Thyroid gland (tissue), 4 donors: Measurements from ENCODE around the gene ANAPC16. TPM values are rescaled to one million over a fixed set of nuclear protein-coding genes. Genes with fewer than 3 reads are reported as not detected.
A peak's percentile ranks its signal among the peaks of the same experiment; 100 is the strongest.
"Not testable (repeated sequence)": the region's sequence is repeated elsewhere in the genome, so short reads cannot be mapped to it uniquely, and the experiment has no call there.

ENCODE experiments used
- DNase-seq, 2 donors: peaks; one replicate each; pipeline ENCODE4 v3.0.0-alpha.2; 2019
- H3K27ac ChIP-seq, 3 donors: fragments of 200-600 bp; sonication (generic); 1 replicate in 2 of 3; 2 replicates in 1 of 3; pipeline ENCODE4 v1.5.1; 2016 to 2019; ENCODE audit warnings: mild to moderate bottlenecking in 1 of 3, moderate library complexity in 1 of 3
- H3K27me3 ChIP-seq: fragments of 200-600 bp; sonication (generic); one replicate; pipeline ENCODE4 v1.5.1; 2019
- H3K36me3 ChIP-seq, 2 donors: fragments of 200-600 bp; sonication (generic); one replicate each; pipeline ENCODE4 v1.5.1; 2016 to 2019
- H3K4me1 ChIP-seq, 2 donors: fragments of 200-600 bp; sonication (generic); one replicate each; pipeline ENCODE4 v1.5.1; 2017 to 2019
- H3K4me3 ChIP-seq, 3 donors: fragments of 200-600 bp; sonication (generic); replicated peaks in 1 of 3; 1 replicate in 2 of 3; 2 replicates in 1 of 3; pipeline ENCODE4 v1.5.1; 2016; ENCODE audit warnings: mild to moderate bottlenecking in 1 of 3
- H3K9me3 ChIP-seq: fragments of 200-600 bp; sonication (generic); one replicate; pipeline ENCODE4 v1.5.1; 2017
- CTCF ChIP-seq, 6 experiments: fragments of 200-600 bp in 3 of 6; fragments of 450-650 bp in 3 of 6; sonication (generic) in 3 of 6; IDR thresholded peaks; one replicate each; pipeline ENCODE4 v1.5.1; 2016 to 2019; ENCODE audit warnings: antibody characterized with exemption in 6 of 6, mild to moderate bottlenecking in 2 of 6, inconsistent platforms in 1 of 6, moderate library complexity in 1 of 6
- POLR2A ChIP-seq, 2 donors: fragments of 450-650 bp; IDR thresholded peaks; one replicate each; pipeline ENCODE4 v1.6.1; 2017; ENCODE audit warnings: antibody characterized with exemption in 2 of 2, mild to moderate bottlenecking in 2 of 2, moderate library complexity in 1 of 2
- WGBS, 2 donors: methylation state at CpG; one replicate each; pipeline ENCODE4 v1.1.5; 2017; 5-methylcytosine and 5-hydroxymethylcytosine counted together
- intact Hi-C: fragments of 100-400 bp; cut with DNase I; formaldehyde crosslinking; loops from one replicate; pipeline ENCODE4 v1.15.1; 2023
- total RNA-seq, 4 donors: library from RNA; depleted of rRNA; stranded (reverse); fragments of >200 nt; gene quantifications; one replicate each; pipeline ENCODE4 v1.2.3, GENCODE V29; 2016

The ANAPC16 gene
- total RNA-seq, 4 donors from 2014 or later, result 100 to 214 (median 129) TPM

GRCh38 chr10:72243822-72244437 is 28.1 kb downstream of the ANAPC16 start:
- 56 to 58% methylated on average over 11 of the region's 11 CpGs for WGBS, 2 donors
- Histone ChIP-seq H3K36me3 (no peaks in the 10 kb centered on the region), H3K9me3 (no peaks in the 10 kb centered on the region), H3K27me3 (no peaks in the 10 kb centered on the region), H3K4me1 (peaks cover 57 to 70% of the 10 kb centered on the region in 2 donors), H3K27ac (peak overlapping the region; percentile 71 to 80 (median 73)), H3K4me3 (no peak overlapping the region)
- intact Hi-C loops, result no loop called here
- peak; percentile 63 to 66 for DNase-seq
- no peak for TF ChIP-seq POLR2A (IDR thresholded peaks at IDR 0.05)
- TF ChIP-seq CTCF (IDR thresholded peaks at IDR 0.05), result peak in 4 of 6 experiments; percentile 0 to 49 (median 30)

DNA sequence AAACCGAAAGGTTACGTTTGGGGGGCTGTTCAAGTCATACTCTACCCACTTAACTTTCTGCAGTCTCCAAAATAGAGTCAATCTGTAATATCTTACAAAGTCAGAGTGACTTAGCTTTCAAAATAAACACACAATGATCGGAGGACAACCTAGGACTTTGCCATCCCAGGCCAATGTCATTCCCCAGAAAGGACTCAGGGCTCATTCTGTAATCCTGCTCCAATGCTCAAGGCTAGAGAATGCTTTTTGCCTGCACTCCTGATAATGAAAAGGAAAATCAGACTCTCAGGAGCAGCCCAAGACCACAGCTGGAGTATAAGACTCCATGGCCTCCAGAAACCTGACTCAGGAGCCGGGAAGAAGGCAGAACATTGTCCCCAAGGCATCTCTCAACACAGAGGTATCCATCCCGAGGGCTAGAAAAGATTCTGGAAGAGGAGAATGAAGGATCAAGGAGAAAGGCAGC is 28.8 kb downstream of the ANAPC16 start:
- H3K4me1 ChIP-seq, result peaks cover 64 to 77% of the 10 kb centered on the region in 2 donors
- intact Hi-C loops, result no loop called here

GRCh38 chr10:72245949-72246525 is 30.2 kb downstream of the ANAPC16 start:
- Histone ChIP-seq H3K9me3 (no peaks in the 10 kb centered on the region), H3K4me3 (no peak overlapping the region), H3K27ac (peak overlapping the region in 2 of 3 donors; percentile 25 to 88), H3K27me3 (no peaks in the 10 kb centered on the region), H3K4me1 (peaks cover 67 to 91% of the 10 kb centered on the region in 2 donors), H3K36me3 (no peaks in the 10 kb centered on the region)
- intact Hi-C loops, result no loop called here
- no peak for DNase-seq
- 0 to 5% methylated on average over 3 of the region's 3 CpGs for WGBS, 2 donors
- TF ChIP-seq POLR2A (IDR thresholded peaks at IDR 0.05), result no peak
- no peak for TF ChIP-seq CTCF (IDR thresholded peaks at IDR 0.05)

More for the DNA sequence above, 28.8 kb downstream of the ANAPC16 start:
- WGBS, 2 donors, result 66 to 75% methylated on average over 5 of the region's 5 CpGs
- TF ChIP-seq CTCF (IDR thresholded peaks at IDR 0.05), result no peak
- TF ChIP-seq POLR2A (IDR thresholded peaks at IDR 0.05), result no peak
- Histone ChIP-seq H3K4me3 (no peak overlapping the region), H3K36me3 (no peaks in the 10 kb centered on the region), H3K27ac (peak overlapping the region; percentile 71 to 80 (median 73)), H3K9me3 (no peaks in the 10 kb centered on the region), H3K27me3 (no peaks in the 10 kb centered on the region)
- no peak for DNase-seq

DNA sequence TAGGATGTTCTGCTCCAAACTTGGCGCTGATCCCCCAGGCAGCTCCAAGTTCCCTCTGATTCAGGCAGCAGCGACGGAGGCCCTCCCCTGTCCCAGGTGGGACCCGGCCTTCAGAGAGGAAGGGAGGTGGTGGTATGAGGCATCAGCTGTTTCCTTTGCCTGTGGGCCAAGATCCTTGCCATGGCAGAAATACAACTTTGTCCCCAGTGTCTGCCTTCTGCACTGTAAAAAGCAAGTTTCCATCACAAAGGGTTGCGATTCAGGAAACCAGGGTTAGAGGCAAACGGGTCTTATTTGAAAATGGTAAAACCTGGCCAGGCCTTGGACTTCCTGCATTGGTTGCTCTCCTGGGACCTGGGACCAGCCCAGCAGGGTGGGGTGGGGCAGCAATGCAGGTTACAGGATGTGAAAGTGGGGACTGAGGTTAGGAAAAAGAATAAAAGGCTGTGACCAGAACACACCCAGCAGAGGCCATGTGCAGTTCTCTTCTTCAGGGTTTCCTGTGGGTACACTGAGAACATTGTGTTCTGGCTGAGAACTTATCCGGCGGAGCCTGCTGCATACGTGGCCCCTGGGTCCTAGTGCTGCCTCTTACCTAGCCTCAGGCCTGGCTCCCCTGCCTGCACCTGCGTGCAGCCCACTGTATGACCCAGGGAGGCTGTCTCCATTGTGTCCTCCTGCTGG is 32.8 kb downstream of the ANAPC16 start:
- peak in 2 of 6 experiments; percentile 2 to 15 for TF ChIP-seq CTCF (IDR thresholded peaks at IDR 0.05)
- TF ChIP-seq POLR2A (IDR thresholded peaks at IDR 0.05), result peak in 1 of 2 donors; percentile 74
- Histone ChIP-seq H3K4me1 (peaks cover 64 to 93% of the 10 kb centered on the region in 2 donors), H3K9me3 (no peaks in the 10 kb centered on the region), H3K36me3 (no peaks in the 10 kb centered on the region), H3K27me3 (no peaks in the 10 kb centered on the region), H3K27ac (peak overlapping the region; percentile 76 to 88 (median 86)), H3K4me3 (no peak overlapping the region)
- DNase-seq, result peak; percentile 87 to 90
- intact Hi-C loops, result no loop called here
- 22 to 29% methylated on average over 9 to 10 of the region's 10 CpGs for WGBS, 2 donors

GRCh38 chr10:72249176-72249862 is 33.5 kb downstream of the ANAPC16 start:
- H3K4me3 ChIP-seq, result not testable (repeated sequence)

More at GRCh38 chr10:72249176-72249862, 33.5 kb downstream of the ANAPC16 start:
- Histone ChIP-seq H3K27ac (peak overlapping the region; percentile 76 to 88 (median 86)), H3K4me1 (peaks cover 65 to 93% of the 10 kb centered on the region in 2 donors)
- H3K36me3 ChIP-seq, DNase-seq, intact Hi-C loops, H3K9me3 ChIP-seq, H3K27me3 ChIP-seq: not testable (repeated sequence)
- 84 to 86% methylated on average over 17 of the region's 17 CpGs for WGBS, 2 donors
